Central memory CD8-positive, alpha-beta T cell (primary cell): ENCODE results near the gene GRK4.

Experiments
- ATAC-seq: fragments of 150-1000 bp; cut with Tn5 transposase; replicated peaks from 2 replicates; pipeline ENCODE4 v1.10.0; 2022; ENCODE audit warnings: mild to moderate bottlenecking, moderate FRiP score, moderate number of reproducible peaks; ENCODE audit not compliant: poor library complexity, severe bottlenecking; ENCODE audit errors: extremely low read depth
- DNase-seq, 2 donors: peaks; one replicate each; pipeline ENCODE4 v3.0.0; 2021; ENCODE audit warnings: low spot score in 2 of 2
- H3K27ac Mint-ChIP-seq: one replicate; pipeline ENCODE4 v1.8.0; 2022; ENCODE audit warnings: low read depth, mild to moderate bottlenecking, moderate library complexity, mixed read lengths
- H3K27me3 Mint-ChIP-seq: one replicate; pipeline ENCODE4 v1.8.0; 2022; ENCODE audit warnings: mixed read lengths
- H3K36me3 Mint-ChIP-seq: one replicate; pipeline ENCODE4 v1.8.0; 2022; ENCODE audit warnings: mild to moderate bottlenecking, moderate library complexity, mixed read lengths; ENCODE audit not compliant: insufficient read depth
- H3K4me1 Mint-ChIP-seq: one replicate; pipeline ENCODE4 v1.8.0; 2022; ENCODE audit warnings: mixed read lengths
- H3K4me3 Mint-ChIP-seq: one replicate; pipeline ENCODE4 v1.8.0; 2022; ENCODE audit warnings: mild to moderate bottlenecking, moderate library complexity, mixed read lengths
- H3K9me3 Mint-ChIP-seq: one replicate; pipeline ENCODE4 v1.8.0; 2022; ENCODE audit warnings: mixed read lengths

The GRK4 gene

DNA sequence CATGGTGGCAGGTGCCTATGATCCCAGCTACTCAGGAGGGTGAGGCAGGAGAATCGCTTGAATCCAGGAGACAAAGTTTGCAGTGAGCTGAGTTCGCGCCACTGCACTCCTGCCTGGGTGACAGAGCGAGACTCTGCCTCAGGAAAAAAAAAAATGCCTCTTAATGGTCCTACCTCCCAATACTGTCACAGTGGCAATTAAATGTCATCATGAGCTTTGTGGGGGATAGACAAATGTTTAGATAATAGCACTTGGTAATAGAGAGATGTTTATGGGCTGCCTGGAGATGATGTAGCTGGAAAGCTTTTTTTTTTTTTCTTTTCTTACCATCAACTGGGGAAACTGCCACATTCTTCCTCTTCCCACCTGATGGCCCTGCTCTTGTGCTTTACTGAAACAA lies 33.0 kb downstream of the GRK4 start:
- no peaks in the 10 kb centered on the region for H3K9me3 Mint-ChIP-seq
- no peak overlapping the region for H3K4me3 Mint-ChIP-seq
- ATAC-seq (no peak), DNase-seq (no peak)
- H3K27ac Mint-ChIP-seq, result no peak overlapping the region
- H3K27me3 Mint-ChIP-seq, result no peaks in the 10 kb centered on the region
- H3K4me1 Mint-ChIP-seq, result no peaks in the 10 kb centered on the region
- H3K36me3 Mint-ChIP-seq, result peaks cover 2% of the 10 kb centered on the region

DNA sequence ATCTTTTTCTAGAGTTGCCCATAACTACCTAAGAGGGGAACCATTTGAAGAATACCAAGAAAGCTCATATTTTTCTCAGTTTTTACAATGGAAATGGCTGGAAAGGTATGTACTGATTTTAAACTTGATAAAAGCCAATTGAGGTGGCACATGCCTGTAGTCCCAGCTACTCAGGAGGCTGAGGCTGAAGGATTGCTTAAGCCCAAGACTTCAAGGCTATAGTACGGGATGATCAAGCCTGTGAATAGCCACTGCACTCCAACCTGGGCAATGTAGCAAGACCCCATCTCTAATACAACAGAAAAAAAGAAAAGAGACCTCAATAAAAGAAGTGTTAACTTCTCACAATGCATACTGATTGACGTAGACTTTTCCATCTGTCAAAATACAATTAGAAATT lies 44.4 kb downstream of the GRK4 start:
- Mint-ChIP-seq H3K4me1 (no peaks in the 10 kb centered on the region), H3K27me3 (peaks cover 28% of the 10 kb centered on the region), H3K9me3 (no peaks in the 10 kb centered on the region), H3K27ac (no peak overlapping the region), H3K36me3 (peaks cover 2% of the 10 kb centered on the region), H3K4me3 (no peak overlapping the region)
- ATAC-seq, result no peak
- no peak for DNase-seq

DNA sequence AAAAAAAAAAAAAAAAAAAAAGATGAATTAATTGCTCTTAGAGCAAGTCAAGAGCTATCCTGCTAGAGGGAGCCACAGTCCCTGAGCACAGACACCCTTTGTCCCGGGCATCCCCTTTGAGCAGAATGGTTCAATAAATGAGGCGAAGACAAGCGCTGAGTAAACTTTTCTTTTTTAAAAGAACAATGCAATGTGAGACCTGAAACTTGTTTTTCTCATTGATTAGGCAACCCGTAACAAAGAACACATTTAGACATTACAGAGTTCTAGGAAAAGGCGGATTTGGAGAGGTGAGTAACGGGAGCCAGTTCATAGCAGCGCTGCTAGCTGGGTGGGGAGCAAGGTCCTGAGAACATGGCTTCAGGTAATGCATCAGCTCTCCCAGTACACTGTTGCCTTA lies 46.1 kb downstream of the GRK4 start:
- H3K27me3 Mint-ChIP-seq, result peaks cover 30% of the 10 kb centered on the region
- peaks cover 2% of the 10 kb centered on the region for H3K36me3 Mint-ChIP-seq
- H3K4me1 Mint-ChIP-seq, result no peaks in the 10 kb centered on the region
- peak overlapping the region; percentile 15 for H3K4me3 Mint-ChIP-seq
- no peaks in the 10 kb centered on the region for H3K9me3 Mint-ChIP-seq
- H3K27ac Mint-ChIP-seq, result no peak overlapping the region
- no peak for ATAC-seq
- no peak for DNase-seq

DNA sequence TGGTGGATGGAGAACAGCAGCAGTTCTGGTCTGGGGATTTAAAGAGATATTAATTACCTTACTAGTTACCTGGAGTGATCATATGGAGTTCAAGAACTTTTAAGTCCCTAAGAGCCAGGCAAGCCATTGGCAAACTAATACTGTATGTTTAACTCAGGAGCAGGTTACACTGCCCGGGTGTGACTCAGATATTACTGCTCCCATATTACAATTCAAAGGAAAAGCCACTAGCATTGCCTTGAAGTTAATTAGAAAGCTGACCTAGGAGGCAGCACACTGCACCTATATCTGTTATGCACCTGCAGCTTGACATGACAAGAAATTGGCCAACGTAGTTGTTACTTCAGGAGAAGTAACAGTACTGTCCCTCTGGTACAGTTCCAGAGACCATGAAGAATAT lies 47.2 kb downstream of the GRK4 start:
- DNase-seq, result no peak
- ATAC-seq, result no peak
- Mint-ChIP-seq H3K4me3 (no peak overlapping the region), H3K27ac (no peak overlapping the region), H3K9me3 (no peaks in the 10 kb centered on the region), H3K27me3 (peaks cover 39% of the 10 kb centered on the region), H3K36me3 (peaks cover 2% of the 10 kb centered on the region), H3K4me1 (no peaks in the 10 kb centered on the region)

DNA sequence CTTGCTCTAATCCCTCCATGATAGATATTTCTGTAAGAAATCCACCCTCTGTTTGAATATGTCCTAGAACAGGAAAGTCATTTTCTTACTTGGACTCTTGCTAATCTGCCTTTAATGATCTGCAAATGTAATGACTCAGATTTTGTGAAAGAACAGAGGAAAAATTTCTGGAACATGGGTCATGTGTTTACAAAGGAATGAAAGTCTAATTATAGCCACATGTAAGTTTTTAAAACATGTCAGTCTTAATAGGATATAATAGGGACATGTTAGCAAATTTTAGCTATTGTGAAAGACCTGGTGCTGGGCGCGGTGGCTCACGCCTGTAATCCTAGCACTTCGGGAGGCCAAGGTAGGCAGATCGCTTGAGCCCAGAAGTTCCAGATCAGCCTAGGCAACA lies 47.6 kb downstream of the GRK4 start:
- Mint-ChIP-seq H3K9me3 (no peaks in the 10 kb centered on the region), H3K27me3 (peaks cover 39% of the 10 kb centered on the region), H3K27ac (no peak overlapping the region), H3K4me1 (no peaks in the 10 kb centered on the region), H3K36me3 (peaks cover 2% of the 10 kb centered on the region), H3K4me3 (no peak overlapping the region)
- ATAC-seq (no peak), DNase-seq (no peak)

DNA sequence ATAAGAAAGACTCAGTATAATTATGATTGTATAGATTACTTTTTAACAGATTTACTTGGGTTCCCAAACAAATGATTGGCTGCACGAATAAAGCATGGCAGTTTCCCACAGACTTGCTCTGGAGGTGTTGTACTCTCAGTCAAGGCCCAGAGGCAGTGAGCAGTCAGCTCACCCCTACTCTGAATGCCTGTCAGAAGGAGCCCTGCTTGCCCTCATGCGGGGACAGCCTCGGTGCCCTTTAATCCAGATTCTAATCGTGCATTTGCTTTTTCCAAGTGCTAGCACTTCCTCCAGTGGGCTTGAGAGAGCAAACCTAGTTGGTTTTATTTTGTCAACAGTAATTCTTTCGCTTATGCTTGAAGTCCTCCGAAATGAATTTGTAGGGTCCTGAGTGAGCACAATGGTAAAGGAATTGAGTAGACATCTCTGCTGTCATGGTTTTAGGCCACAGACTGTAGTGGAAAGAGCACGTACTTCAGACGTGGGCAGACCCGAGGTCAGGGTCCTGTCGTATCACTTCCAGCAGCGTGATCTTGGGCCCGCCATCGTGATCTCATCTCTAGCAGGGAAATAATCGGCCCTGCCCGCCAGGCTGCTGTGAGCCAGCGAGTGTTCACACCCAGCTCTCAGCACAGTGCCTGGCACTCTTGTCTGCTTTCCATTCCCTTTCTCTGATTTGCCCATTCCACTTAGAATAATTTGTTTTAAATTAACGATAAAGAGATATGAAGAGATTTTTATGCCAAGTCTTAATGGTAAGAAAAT lies 48.3 kb downstream of the GRK4 start:
- Mint-ChIP-seq H3K36me3 (peaks cover 2% of the 10 kb centered on the region), H3K9me3 (no peaks in the 10 kb centered on the region), H3K4me1 (no peaks in the 10 kb centered on the region), H3K27me3 (peaks cover 39% of the 10 kb centered on the region), H3K27ac (no peak overlapping the region), H3K4me3 (no peak overlapping the region)
- DNase-seq (no peak), ATAC-seq (no peak)

DNA sequence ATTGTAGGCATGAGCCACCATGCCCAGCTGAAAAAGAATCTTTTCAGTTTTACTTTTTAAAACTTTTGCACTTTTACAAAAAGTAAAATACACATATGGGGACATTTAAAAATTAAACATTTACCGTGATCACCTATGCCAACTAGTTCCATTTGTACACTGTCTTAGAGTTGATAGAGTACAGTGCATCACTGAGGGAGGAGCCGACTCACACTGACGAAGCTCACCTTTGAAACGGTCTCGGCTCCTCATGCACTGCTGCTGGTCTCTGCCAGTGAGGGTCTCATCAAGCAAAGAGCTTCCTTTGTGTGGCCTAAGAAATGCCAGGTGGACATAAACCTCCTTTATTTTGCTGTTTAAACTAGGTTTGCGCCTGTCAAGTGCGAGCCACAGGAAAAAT lies 50.0 kb downstream of the GRK4 start:
- Mint-ChIP-seq H3K27ac (no peak overlapping the region), H3K9me3 (no peaks in the 10 kb centered on the region)
- ATAC-seq, result no peak

DNA sequence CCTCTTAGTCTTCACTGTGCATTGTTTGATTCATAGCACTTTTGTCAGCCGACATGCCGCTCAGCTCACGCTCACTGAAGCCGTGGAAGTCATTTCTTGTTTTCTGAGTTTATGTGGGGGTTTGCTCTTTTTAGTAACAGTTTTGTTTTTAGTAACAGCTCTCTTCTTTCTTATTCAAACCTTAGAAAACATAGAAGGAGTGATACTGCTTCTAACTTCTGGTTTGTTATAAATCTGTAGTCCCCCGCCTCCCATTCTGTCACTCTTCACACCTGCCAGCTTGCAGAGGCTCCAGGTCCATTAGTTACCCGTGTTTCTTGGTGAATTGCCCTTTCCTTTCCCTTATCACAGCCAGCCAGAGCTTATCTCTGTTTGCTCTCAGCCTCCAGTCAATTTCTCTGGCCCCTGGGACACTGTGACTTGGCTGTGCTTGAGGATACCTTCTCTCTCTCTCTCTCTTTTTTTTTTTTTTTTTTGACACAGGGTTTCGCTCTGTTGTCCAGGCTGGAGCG lies 50.5 kb downstream of the GRK4 start:
- no peaks in the 10 kb centered on the region for H3K9me3 Mint-ChIP-seq
- peaks cover 39% of the 10 kb centered on the region for H3K27me3 Mint-ChIP-seq
- H3K36me3 Mint-ChIP-seq, result peaks cover 2% of the 10 kb centered on the region
- H3K27ac Mint-ChIP-seq, result no peak overlapping the region
- no peak for DNase-seq
- no peaks in the 10 kb centered on the region for H3K4me1 Mint-ChIP-seq
- no peak overlapping the region for H3K4me3 Mint-ChIP-seq
- no peak for ATAC-seq

More for the DNA sequence above, 50.0 kb downstream of the GRK4 start:
- H3K36me3 Mint-ChIP-seq, result peaks cover 2% of the 10 kb centered on the region
- DNase-seq, result no peak
- peaks cover 39% of the 10 kb centered on the region for H3K27me3 Mint-ChIP-seq
- H3K4me1 Mint-ChIP-seq, result no peaks in the 10 kb centered on the region
- no peak overlapping the region for H3K4me3 Mint-ChIP-seq

DNA sequence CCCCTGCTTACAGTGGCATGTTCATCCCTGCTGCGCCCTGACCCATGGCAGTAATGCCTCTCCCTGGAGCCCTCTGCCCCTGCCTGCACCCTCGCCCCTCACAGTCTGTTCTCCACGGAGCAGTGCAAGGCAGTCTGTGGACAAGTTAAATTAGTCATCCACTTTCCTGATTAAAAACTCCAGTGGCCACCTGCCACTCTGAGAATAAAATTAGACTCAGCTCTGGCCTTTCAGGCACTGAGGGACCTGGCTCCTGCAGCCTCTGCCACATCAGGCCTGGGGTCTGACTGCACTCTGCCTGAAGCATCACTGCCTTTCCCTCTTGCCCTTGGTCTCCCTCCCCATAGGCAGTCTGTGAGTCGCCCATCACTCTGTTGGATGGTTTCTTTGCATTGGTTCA lies 53.6 kb downstream of the GRK4 start:
- Mint-ChIP-seq H3K4me3 (no peak overlapping the region), H3K27ac (no peak overlapping the region), H3K27me3 (peaks cover 22% of the 10 kb centered on the region), H3K36me3 (no peaks in the 10 kb centered on the region), H3K4me1 (peaks cover 8% of the 10 kb centered on the region), H3K9me3 (no peaks in the 10 kb centered on the region)
- ATAC-seq, result no peak
- DNase-seq, result no peak

DNA sequence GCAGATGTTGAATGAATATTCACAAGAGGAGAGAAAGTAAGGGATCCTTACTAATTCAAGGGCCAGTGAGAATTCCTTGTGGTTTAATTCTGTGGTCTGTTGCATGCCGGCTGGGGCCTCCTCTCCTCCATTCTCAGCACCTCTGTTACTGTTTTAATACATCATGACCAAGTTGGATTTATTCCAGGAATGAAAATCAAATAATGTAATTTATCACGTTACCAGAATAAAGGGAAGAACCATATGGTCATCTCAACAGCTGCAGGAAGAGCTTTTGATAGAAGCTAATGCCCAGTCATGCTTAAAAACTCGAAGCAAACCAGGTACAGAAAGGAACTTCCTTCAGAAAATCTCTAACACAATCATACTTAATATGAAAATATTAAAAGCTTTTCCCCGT lies 54.1 kb downstream of the GRK4 start:
- Mint-ChIP-seq H3K27me3 (peaks cover 22% of the 10 kb centered on the region), H3K9me3 (no peaks in the 10 kb centered on the region), H3K4me3 (no peak overlapping the region), H3K4me1 (peaks cover 8% of the 10 kb centered on the region), H3K36me3 (no peaks in the 10 kb centered on the region), H3K27ac (no peak overlapping the region)
- ATAC-seq (no peak), DNase-seq (no peak)

DNA sequence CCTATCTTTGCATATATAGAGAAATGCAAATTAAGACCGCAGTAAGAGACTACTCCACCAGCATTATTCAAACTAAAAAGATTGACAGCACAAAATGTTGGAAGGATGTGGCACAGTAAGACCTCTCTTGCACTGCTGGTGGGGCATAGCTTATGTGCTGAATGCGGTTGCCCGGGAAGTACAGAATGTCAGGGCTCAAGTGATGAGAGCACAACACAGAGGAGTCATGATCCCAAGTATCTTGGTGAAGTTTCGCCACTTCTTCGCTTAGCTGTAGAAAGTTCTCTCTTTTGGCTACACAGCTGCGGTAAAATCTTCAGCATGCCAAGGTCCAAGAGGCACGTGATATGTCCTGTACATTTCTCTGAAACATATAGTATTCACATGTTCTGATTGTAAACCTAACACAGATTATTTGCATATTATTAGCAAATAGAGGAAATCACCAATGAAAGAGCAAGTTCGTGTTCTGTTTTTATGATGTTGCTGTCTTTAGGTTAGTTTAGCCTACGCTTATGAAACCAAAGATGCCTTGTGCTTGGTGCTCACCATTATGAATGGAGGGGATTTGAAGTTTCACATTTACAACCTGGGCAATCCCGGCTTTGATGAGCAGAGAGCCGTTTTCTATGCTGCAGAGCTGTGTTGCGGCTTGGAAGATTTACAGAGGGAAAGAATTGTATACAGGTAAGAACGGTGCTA lies 55.9 kb downstream of the GRK4 start:
- H3K36me3 Mint-ChIP-seq, result peaks cover 3% of the 10 kb centered on the region
- H3K27ac Mint-ChIP-seq, result no peak overlapping the region
- peaks cover 9% of the 10 kb centered on the region for H3K9me3 Mint-ChIP-seq
- peaks cover 22% of the 10 kb centered on the region for H3K27me3 Mint-ChIP-seq
- no peak for ATAC-seq
- H3K4me1 Mint-ChIP-seq, result peaks cover 8% of the 10 kb centered on the region
- DNase-seq, result no peak
- no peak overlapping the region for H3K4me3 Mint-ChIP-seq

DNA sequence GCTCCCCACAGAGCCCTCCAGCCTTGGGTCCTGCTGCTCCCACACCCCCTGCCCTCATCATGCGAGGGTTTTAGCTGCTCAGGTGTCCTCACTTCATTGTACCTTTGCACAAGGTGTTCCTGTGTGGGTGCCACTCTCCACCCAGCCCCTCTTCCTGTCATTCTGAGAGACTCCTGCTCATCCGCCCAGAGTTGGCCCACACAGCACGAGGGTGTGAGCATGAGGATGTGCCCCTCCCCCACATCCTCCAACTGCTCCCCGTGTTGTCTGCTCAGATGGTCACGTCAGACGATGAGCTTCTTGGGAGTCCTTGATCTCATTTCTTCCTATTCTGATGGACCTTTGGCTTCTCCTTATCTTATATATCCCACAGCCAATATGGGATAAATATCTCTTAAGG lies 57.8 kb downstream of the GRK4 start:
- no peak for DNase-seq
- ATAC-seq, result peak; percentile 71
- Mint-ChIP-seq H3K27ac (no peak overlapping the region), H3K4me1 (peaks cover 8% of the 10 kb centered on the region), H3K9me3 (peaks cover 9% of the 10 kb centered on the region), H3K27me3 (peaks cover 12% of the 10 kb centered on the region), H3K4me3 (peak overlapping the region; percentile 55), H3K36me3 (peaks cover 4% of the 10 kb centered on the region)

DNA sequence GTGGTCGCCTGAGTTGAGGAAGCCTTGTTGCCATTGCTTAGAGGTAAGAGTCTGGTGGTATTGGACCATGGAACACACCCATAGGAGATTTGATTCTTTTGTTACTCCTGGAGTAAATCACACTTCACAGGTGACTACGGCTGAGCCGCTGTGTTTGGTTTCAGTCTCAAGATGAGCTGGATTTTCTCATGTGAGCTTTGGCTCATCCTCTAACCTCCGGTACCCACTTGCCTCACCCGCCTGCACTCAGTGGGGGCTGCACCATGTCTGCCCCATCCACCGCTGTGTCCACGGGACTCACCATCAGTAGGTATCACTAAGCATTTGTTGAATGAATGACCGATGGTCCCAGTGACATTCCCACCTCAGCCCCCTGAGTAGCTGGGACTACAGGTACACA lies 58.3 kb downstream of the GRK4 start:
- peaks cover 4% of the 10 kb centered on the region for H3K36me3 Mint-ChIP-seq
- DNase-seq (no peak), ATAC-seq (peak; percentile 19)
- H3K4me3 Mint-ChIP-seq, result peak overlapping the region; percentile 55
- H3K9me3 Mint-ChIP-seq, result peaks cover 9% of the 10 kb centered on the region
- H3K27me3 Mint-ChIP-seq, result peaks cover 12% of the 10 kb centered on the region
- H3K27ac Mint-ChIP-seq, result no peak overlapping the region
- H3K4me1 Mint-ChIP-seq, result peaks cover 8% of the 10 kb centered on the region
